NCI-H345 treated with DMSO at 0.1 percent for 48 hours (cell line): ENCODE measurements around the gene IRF8.
"Not testable (repeated sequence)": the region's sequence is repeated elsewhere in the genome, so short reads cannot be mapped to it uniquely, and the experiment has no call there.

Source experiments
- DNase-seq: peaks from one replicate; lab custom pipeline; 2025; ENCODE audit not compliant: unreplicated experiment; lab: John Stamatoyannopoulos, UW

The IRF8 gene

GRCh38 chr16:85931596-85932402 is 32.8 kb downstream of the IRF8 start:
- DNase-seq, result no peak

GRCh38 chr16:85934210-85934609 is 35.2 kb downstream of the IRF8 start:
- no peak for DNase-seq

- no peak for DNase-seq
Measured at GRCh38 chr16:85935391-85935973, 36.5 kb downstream of the IRF8 start.

DNA sequence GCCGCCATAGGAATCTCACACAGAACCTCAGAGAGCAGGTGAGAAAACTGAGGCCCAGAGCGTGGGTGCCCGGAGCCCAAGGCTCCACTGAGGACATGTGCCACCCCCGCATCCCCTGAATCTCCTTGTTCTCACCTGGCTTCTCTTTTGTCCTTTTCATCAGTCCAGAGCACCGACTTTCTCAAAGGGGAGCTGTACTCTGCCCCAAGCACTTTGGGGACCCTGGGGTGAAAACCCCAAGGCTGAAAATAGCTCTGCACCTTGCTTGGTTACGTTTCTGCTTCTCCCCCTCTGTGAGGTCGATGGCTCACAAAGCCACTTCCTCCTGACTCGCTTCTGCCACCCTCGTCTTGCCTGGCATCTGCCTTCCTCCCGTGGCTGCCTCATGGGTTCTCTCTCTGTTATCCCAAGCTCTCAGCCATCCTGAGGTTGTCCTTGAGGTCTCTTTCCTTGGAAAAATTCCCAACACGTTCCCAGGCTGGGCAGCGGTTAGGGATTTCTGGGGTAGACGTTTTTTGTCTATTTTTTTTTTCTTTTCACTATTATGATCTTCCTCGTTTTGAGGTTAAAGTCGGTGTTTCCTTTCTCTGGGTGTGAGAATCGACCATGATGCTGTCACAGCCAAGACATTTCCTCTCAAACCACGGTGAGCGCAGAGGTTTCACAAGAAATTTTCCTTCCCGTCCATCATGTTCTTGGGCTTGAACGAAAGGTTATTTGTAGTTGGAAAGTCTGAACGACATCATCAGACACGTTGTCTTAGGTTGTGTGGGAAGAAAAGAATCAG is 37.2 kb downstream of the IRF8 start:
- DNase-seq, result no peak

- DNase-seq, result no peak
Measured at GRCh38 chr16:85936816-85937215, 37.9 kb downstream of the IRF8 start.

GRCh38 chr16:85940214-85940613 is 41.3 kb downstream of the IRF8 start:
- DNase-seq, result no peak

DNA sequence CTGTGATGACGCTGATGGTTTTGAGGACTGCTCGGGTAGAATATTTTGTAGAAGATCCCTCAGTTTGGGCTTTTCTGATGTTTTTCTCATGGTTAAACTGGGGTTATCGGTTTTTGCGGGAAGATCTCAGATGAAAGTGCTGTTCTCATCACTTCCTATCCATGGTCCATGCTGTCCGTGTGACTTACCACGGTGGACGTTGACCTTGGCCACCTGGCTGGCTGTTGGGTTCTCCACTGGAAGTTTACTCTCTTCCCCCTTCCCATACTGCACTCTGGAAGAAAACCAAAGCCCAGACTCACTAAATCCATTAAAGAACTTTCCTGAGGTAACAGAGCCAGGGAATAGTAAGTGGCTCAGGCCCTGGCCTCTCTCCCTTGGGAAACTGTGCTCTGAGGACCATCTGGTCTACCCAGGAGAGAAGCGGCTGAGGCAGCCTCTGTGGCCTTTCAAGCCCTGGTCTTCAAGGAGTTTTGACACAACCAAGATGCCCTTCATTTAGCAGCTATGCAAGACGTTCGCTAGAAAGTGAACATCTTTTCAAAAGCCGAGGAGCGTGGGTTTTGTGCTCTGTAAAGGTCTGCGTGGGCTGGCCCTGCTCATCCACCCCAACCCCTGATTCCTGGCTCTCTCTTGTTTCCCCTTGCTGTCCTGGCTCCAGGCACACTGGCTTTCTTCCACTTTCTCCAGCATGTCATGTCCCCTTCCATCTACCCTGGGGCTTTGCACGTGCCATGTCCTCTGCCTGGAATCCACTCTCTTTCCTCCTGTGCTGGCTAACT is 43.1 kb downstream of the IRF8 start:
- no peak for DNase-seq

GRCh38 chr16:85942659-85943058 is 43.7 kb downstream of the IRF8 start:
- not testable (repeated sequence) for DNase-seq

- DNase-seq, result no peak
Measured at GRCh38 chr16:85943711-85944110, 44.7 kb downstream of the IRF8 start.

DNA sequence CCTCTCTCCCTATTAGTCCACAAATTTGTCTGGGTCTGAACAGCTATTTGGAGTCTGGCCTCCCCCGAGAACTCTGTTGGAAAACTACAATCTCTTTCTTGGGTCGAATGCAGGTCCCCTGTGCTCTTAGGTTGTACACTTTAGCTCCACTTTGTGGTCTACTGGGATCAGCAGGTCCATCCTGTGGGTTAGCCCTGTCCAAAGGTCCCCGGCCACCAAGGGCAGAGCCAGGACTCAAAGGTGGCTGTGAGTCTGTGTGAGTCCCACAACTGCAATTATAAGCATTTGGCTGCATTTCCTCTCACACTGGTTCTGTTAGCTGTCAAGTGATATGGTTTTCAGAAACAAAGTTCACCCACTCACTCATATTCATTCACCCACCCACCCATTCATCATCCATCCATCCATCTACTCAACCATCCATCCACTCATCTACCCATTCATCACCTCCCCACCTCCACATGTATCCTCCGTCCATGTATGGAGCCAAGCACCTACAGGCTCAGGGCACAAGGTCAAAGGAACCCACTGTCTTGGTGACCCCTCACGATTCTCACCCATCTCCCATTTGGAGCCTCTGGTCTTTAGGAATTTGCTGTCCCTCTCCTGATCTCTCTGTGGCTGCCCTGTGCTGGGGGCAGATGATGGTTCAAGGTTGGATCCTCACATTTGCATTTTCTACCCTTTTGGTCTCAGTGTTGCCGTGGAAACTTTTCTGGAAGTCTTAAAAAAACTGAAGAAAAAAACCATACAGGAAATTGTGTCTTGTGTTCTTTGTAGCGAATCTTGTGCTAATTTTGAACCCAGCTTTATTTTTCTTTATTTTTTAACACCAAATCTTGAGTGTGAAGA is 45.8 kb downstream of the IRF8 start:
- no peak for DNase-seq

GRCh38 chr16:85945424-85945751 is 46.4 kb downstream of the IRF8 start:
- DNase-seq, result no peak

GRCh38 chr16:85946541-85947124 is 47.7 kb downstream of the IRF8 start:
- no peak for DNase-seq

DNA sequence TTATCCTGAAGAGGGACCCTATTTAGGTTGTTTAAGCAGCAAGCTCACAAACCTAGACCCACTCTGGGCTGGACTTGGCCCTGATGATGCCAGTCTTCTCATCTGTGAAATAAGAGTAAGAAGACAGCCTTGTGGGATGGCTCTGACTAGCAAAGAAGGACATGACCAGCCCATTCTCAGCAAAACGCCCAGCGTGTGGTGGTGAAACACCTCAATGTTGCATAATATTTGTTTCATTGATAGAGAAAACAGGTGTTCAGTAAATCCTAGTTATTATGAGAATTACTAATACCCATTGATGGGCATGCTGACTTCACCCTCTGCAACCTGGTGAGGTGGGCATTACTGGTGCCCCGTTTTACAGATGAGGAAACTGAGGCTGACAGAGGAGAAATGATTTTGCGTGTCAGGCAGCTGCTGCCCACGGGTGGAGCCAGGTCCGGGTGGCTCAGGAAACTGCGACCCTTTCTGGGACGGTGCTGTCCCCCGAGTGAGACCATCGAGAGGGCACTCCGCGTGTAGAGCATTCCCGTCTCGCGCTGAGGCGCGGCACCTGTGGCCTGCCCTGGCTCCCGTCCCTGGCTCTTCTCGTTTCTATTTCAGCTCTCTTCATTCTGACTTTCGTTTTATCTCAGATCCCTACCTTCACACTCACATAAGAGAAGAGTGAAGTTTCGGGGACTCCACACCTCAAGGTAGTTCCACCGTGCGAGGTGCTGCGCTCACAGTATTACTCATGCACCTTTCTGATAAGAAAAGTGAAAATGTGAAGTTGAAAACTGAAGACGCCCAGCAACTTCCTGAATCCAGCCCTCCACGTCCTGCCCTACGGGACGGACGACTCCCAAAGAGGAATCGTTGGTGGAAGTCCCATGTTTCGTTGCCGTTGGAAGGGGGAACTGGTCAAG is 48.5 kb downstream of the IRF8 start:
- DNase-seq, result no peak

GRCh38 chr16:85948138-85948509 is 49.2 kb downstream of the IRF8 start:
- DNase-seq, result no peak

- no peak for DNase-seq
Measured at GRCh38 chr16:85948616-85949265, 49.8 kb downstream of the IRF8 start.

GRCh38 chr16:85950136-85950918 is 51.4 kb downstream of the IRF8 start:
- no peak for DNase-seq

GRCh38 chr16:85952197-85952596 is 53.2 kb downstream of the IRF8 start:
- no peak for DNase-seq

- DNase-seq, result no peak
Measured at GRCh38 chr16:85952811-85953210, 53.8 kb downstream of the IRF8 start.
